Activated CD4-positive, alpha-beta T cell treated with anti-CD3 and anti-CD28 coated beads for 4 hours (primary cell): ENCODE measurements around the gene FLOT1.
A peak's percentile ranks its signal among the peaks of the same experiment; 100 is the strongest.

ENCODE experiments used
- DNase-seq, 2 donors: peaks; one replicate each; pipeline ENCODE4 v3.0.0-alpha.2; 2020

The FLOT1 gene

DNA sequence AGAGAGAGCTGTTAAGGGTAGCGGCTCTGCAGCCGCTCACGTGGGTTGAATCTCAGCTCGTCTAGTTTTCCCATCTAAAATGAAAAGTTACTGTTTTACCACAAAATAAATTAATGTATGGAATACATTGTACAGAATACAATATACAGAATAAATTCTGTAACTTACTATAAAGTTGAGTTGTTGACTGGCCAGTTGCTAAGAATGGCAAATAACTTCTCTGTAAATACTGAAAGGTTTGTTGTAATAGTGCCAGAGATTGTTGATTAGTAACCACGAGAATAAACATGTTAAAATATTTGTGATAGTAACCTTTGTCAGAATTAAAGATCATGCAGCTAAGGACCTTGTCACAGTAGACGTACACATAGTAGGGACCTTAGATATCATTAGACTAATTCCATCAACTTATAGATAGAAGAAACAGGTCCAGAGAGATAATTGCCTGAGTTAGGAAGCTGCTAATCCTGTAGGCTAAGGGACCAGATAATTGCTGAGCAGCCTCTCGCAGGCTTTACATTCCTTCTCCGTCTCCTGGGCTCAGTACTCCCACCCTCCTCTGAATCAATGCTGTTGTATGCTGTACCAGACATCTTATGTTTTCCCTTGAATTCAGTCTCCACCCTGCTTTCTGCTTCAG lies 51.2 kb downstream of the FLOT1 start:
- no peak for DNase-seq

GRCh38 chr6:30690403-30691207 lies 51.9 kb downstream of the FLOT1 start, which contains the start of gene NRM:
NRM (minus strand) TSS chr6:30690984; CDS start chr6:30690974, 10 bp downstream.
- DNase-seq: peak; percentile 78

- DNase-seq: no peak
Measured at GRCh38 chr6:30689985-30690384, 52.5 kb downstream of the FLOT1 start.

- DNase-seq: no peak
Measured at GRCh38 chr6:30689022-30689865, 53.2 kb downstream of the FLOT1 start.

GRCh38 chr6:30688569-30688968 lies 53.9 kb downstream of the FLOT1 start:
- DNase-seq: no peak

DNA sequence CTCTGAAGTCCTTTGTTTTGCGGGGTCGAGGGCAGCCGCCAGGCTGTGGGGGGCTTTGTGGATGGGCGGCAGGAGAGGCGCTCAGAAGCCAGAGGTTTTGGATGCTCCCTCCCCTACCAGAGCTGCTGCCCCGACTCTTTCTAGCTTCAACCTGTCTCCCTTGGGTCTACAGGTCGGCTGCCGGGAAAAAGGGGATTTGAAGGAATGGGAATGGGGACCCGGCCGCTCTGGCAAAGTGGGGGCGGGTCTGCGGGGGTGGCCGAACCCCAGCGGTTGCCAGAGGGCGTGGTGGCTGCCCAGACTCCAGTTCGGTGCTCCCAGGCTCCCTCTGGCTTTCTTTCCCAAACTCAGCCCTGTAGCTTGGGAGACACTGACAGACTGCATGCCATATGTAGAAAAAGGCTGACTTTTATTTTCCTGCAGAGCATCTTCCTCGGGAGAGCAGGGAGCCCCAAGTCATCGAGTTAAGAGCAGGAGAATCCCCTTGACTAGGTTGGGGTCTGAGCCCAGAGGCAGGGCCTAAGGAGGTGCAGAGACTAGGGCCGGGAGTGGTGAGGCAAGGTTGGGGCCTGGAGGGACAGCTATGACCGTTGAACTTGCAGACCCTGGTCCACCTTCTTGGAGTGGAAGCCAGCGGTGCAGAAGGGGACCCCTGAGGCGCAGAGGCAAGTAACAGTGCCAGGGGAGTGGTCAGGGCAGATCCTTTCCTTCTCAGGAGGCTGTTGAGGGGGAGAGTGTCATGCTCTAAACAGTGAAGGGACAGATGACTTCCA lies 54.6 kb downstream of the FLOT1 start:
- no peak for DNase-seq

GRCh38 chr6:30686908-30687658 lies 55.4 kb downstream of the FLOT1 start:
- DNase-seq: peak; percentile 71 to 83

DNA sequence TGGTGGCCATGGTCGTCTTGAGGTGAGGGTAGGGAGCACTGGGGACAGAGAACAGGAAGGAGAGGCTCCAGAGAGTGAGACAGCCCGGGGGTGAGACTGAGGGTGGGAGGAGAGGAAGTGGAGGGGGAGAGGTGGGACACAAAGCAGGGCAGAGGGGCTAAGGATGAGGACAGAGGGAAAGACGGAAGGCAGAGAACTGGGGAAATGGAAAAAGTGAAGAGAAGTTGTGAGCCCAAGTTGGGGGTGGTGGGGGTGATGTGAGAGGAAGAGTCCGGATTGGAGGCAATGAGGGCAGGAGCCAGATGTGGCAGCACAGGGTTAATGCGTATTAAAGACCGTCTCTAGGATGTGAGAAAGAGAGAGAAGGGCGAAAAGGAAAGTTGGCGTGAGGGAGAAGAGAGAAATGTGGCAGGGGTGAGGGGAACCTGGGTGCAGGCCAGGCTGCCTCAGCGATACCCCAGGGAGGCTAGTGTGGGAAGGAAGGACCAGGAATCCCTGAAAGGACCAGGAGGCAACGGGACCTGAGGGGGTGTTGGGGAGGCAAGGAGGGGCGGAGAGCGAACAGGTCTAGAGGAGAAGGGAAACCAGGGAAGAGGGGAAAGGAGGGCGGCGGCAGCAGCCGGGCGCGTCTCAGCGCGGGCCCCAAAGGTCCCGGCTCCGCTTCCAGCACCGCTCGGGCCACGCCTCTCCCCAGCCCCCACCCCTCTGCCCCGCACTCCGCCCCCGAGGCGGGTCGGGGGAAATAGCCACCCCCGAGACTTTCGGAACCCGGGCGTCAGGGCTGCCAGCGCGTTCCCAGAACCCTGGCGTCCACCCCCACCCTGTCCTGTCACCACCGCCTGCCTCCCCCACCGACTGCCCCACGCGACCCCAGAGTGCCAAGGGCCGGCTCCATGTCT lies 56.2 kb downstream of the FLOT1 start, which contains the start of gene PPP1R18:
Gene PPP1R18, minus strand, starts transcription at position 637 of the 899 bp plus-strand sequence. Its CDS starts 627 bp downstream, at position 10.
- DNase-seq: peak; percentile 83 to 87

DNA sequence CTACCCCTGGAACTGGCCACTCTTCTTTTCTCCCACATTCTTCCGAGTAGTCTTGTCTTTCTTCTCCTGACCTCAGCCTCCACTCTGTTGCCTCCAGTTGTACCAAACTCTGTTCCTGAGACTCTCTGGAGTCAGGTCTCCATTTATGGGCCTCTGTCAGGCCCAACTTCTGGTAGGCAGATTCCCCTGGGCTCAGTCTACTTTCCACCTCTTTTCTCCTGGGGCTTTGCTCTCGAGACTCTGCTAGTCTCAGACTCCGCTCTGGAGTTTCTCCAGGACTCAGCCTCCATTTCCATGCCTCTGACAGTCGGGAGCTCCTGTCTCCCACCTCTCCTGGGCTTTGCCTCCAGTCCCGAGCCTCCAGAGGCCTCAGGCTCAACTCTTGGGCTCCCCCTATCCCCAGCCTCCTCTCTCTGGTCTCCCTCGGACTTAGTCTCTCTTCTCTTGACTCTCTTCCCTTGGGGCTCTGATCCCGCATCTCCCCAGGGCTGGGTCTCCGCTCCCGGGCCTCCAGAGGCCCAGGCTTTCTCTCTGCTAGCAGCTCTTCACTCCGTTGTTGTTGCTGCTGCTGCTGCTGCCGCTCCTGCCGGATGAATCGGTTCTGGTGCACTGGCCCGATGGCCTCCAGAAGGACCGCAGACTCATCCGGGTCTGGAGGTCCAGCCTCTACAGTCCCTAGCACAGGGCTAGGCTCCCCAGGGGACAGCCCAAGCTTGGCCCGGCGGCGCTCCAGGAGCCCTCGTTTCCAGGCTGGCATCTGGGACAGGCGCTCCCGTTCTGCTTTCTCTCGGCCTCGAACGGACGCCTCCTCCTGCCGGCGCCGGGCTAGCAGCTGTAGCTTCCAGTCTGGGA lies 57.1 kb downstream of the FLOT1 start:
- DNase-seq: peak in 1 of 2 donors; percentile 17

- DNase-seq: peak; percentile 51 to 63
Measured at GRCh38 chr6:30684386-30685156, 57.9 kb downstream of the FLOT1 start.

- no peak for DNase-seq
Measured at GRCh38 chr6:30683980-30684338, 58.5 kb downstream of the FLOT1 start.

- peak in 1 of 2 donors; percentile 13 for DNase-seq
Measured at GRCh38 chr6:30683183-30683979, 59.1 kb downstream of the FLOT1 start.

DNA sequence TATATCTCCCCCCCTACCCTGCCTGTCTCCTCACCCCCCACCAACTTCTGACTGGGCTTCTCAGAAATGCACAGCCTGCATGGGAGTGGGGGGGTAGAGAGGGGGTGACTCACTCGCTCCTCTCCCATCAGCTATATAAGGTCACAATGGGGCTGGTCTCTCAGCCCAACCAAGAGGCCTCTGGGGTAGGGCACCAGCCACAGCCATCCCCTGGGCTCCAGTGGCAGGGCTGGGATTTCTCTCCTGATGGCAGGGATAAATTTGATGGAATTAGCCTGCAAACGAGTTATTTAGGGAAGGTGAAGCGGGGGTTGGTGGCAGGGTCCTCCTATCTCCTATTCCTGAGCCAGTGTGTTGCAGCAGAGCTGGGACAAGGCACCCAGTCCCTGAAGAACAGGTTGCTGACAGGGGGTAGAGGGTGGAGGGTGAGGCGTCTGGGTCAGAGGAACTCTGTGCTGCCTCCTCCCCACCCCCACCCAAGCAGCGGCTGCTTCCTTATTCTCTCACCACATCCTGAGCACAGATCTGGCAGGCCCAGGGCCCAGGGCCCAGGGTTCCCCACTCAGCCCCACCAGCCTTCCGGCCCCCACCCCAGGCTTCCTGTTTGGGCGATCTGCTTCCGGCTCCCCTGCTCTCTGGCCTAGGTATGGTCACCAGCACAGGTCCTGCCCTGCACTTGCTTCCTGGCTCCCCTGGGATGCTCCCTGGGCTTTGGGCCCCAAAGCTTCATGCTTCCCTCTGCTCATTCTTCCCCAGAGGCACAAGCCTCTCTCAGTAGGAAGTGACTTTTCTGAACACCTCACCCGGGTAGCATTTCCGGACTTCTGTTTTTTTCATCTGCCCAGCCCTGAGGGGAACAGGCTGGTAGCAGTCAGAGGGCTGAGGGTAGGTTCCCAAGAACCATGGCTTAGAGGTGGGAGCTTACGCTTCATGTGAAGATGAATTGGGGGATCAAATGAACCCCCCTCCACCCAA lies 60.1 kb downstream of the FLOT1 start:
- peak; percentile 88 to 89 for DNase-seq

GRCh38 chr6:30681766-30682142 lies 60.7 kb downstream of the FLOT1 start:
- no peak for DNase-seq

DNA sequence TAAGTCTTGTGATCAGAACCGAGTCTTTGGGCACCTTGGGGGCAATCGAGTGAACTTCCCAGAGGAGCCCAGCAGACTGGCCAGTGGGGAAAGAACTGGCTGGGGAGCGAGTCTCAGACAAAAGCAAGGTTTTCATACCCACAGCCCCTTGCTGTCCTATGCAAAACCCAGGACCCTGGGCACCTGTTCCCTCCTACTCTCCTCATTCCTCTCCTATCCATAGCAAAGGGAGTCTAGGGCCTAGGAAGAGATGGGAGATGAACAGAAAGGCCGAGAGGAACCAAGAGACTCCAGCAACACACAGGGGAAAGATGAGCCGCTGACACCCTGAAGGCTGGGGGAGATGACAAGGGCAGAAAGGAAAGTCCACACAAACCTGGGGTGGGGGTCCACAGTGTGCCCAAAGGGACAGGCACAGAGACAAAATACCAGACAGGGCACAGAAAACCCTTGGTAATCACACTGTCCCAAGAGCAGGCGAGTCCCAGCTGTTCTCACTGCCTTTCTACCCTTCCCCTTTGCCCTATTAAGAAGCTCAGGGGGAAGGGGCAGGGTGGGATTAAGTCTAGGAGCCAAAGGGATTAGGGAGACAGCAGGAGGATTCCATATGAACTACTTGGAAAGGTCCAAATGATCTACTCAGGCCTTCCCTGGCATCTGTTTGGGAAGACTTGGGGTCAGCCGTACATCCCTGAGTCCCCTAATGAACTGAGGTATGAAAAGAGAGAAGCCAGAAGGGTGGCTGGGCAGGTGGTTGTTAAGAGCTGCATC lies 62.5 kb downstream of the FLOT1 start:
- no peak for DNase-seq
